ENCODE measurements around the gene TEX261.

TEX261 gene

GRCh38 chr2:70984228-70984575 is 10.5 kb downstream of the TEX261 start:
- H3K4me3 ChIP-seq (replicated peaks in 1 of 2; ENCODE audit: low read depth in 2 of 2, low read length in 2 of 2) = no peak overlapping the region
- no peak for TF ChIP-seq CTCF (IDR thresholded peaks at IDR 0.05; ENCODE audit: low read depth, low read length)
- no peak for DNase-seq (ENCODE audit: low read depth in 2 of 2)

GRCh38 chr2:70983506-70984227 is 11.0 kb downstream of the TEX261 start:
- H3K4me3 ChIP-seq (replicated peaks in 1 of 2; ENCODE audit: low read depth in 2 of 2, low read length in 2 of 2) = no peak overlapping the region
- no peak for TF ChIP-seq CTCF (IDR thresholded peaks at IDR 0.05; ENCODE audit: low read depth, low read length)
- DNase-seq (ENCODE audit: low read depth in 2 of 2) = no peak

GRCh38 chr2:70982971-70983370 is 11.7 kb downstream of the TEX261 start:
- no peak for TF ChIP-seq CTCF (IDR thresholded peaks at IDR 0.05; ENCODE audit: low read depth, low read length)
- no peak overlapping the region for H3K4me3 ChIP-seq (replicated peaks in 1 of 2; ENCODE audit: low read depth in 2 of 2, low read length in 2 of 2)
- no peak for DNase-seq (ENCODE audit: low read depth in 2 of 2)

DNA sequence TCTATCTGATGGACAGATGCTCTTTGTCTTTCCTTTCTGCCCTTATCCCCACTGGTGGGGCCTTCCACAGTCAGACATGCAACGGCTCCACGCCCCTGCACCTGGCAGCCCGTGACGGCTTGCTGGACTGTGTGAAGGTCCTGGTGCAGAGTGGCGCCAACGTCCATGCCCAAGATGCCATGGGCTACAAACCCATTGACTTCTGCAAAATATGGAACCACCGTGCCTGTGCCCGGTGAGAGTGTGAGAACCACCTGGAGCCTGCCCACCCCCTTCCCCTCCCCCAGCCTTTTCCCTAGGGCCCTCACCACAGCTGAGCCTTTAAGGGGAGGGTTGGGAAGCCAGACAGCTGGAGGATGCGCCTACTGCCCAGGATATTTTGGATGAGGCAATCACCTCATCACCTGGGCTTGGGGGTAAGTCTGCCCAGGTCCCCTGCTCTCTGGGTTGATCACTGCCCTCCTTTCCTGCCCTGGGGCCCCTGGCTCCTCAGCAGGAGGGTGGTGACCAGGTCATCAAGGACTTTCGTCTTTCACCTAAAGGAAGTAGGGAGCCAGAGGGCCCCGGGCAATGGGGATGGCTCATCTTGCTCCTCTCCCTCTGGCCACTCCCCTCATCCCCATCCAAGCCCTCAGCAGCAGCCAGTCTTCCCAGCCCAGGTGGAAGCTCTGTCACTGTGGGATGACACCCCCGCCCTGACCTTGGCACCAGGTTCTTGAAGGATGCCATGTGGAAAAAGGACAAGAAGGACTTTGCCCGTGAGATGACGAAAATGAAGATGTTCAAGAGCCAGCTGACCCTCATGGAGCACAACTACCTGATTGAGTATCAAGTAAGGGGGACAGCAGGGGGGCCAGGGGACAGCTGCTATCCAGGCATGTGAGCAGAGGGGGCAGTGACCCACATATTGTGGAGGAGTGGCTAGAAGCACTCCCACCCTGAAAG is 12.5 kb downstream of the TEX261 start:
- no peak for DNase-seq (ENCODE audit: low read depth in 2 of 2)
- TF ChIP-seq CTCF (IDR thresholded peaks at IDR 0.05; ENCODE audit: low read depth, low read length) = no peak
- H3K4me3 ChIP-seq (replicated peaks in 1 of 2; ENCODE audit: low read depth in 2 of 2, low read length in 2 of 2) = no peak overlapping the region

DNA sequence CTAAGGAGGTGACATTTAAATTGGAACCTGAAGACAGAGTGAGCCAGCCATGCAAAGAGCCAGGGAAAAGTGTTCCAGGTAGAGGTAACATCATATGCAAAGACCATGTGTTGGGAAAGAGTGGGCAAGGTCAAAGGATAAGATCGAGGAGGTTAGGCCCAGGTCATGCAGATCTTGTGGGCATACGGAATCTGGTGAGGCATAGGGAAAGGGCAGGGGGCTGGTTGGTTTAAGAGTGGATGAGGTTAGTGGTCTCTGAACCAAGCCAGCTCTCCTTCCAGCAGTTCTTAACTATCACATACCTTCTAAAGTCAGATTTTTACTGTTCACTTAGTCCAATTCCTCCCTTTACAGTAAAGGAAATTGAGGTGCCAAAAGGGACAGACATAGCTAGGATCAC is 13.3 kb downstream of the TEX261 start:
- no peak for DNase-seq (ENCODE audit: low read depth in 2 of 2)
- no peak overlapping the region for H3K4me3 ChIP-seq (replicated peaks in 1 of 2; ENCODE audit: low read depth in 2 of 2, low read length in 2 of 2)
- TF ChIP-seq CTCF (IDR thresholded peaks at IDR 0.05; ENCODE audit: low read depth, low read length) = no peak

DNA sequence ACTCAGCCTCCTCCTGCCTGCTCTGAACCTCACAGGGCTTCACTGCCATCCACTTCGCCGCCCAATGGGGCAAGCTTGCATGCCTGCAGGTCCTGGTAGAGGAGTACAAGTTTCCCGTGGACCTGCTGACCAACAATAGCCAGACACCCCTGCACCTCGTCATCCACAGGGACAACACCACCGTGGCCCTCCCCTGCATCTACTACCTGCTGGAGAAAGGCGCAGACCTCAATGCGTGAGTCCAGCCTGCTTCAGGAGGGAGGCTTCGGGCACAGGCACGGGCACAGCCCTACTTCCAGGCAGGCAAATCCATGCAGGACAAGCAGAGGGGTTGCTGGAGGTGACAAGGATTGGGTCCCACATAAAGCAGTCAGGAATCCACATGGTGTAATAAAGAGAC is 15.0 kb downstream of the TEX261 start:
- no peak for DNase-seq (ENCODE audit: low read depth in 2 of 2)
- no peak overlapping the region for H3K4me3 ChIP-seq (replicated peaks in 1 of 2; ENCODE audit: low read depth in 2 of 2, low read length in 2 of 2)
- no peak for TF ChIP-seq CTCF (IDR thresholded peaks at IDR 0.05; ENCODE audit: low read depth, low read length)
